ENCODE results near the gene SIN3B. TPM values are rescaled to one million over a fixed set of nuclear protein-coding genes. Genes with fewer than 3 reads are reported as not detected.

Gene SIN3B
- total and polyA plus RNA-seq, 9 of the 15 experiments (the other 6 are each of a cell fraction or from before 2014, with no cell fraction given), result 0.51 to 34.2 (median 14.3) TPM

DNA sequence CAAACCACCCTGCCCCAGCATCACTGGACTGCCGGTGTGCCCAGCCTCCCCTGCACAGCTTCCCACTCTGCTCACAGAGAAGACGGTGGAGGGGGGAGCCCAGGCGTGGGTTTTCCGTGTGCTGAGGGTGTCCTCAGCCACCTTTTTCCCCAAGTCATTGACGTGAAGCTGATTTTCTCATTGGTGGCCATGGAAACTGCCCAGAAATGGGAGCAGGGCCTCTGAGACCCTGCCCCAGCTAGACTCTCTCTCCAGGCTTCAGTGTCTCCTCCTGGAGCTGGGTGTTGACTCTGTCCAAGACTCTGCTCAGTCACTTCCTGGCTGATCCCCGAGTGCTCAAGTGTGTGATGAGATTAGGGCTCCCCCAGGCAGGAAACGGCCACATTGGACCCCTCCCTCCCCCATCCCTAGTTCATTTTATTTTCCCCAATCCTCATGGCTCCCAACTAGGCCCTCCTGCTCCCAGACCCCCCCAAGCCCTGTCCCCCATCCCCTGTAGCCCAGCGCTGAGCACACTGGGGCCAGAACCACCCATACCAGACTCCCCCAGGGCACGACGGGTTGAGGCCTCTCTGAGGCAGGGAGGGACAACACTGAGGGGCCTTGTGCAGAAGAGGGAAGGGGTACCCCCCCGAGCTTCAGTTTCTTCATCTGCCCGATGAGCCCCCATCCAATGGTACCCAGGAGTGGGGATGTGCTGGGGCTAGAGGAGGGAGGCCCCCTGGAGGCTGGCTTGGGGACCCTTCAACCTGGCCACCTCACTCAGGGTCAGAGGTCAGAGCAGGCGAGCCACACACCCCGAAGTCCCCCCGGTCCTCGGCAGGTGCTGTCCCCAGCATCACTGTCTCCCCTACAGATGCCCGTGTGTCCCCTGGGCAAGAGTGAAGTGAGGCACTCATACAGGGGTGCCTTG is 58.4 kb downstream of the SIN3B start (continued):
- TF ChIP-seq ZNF764 (CRISPR knock-in tag; IDR thresholded peaks at IDR 0.05; ENCODE audit: low read depth), result no peak
- TF ChIP-seq, protein P1, sequence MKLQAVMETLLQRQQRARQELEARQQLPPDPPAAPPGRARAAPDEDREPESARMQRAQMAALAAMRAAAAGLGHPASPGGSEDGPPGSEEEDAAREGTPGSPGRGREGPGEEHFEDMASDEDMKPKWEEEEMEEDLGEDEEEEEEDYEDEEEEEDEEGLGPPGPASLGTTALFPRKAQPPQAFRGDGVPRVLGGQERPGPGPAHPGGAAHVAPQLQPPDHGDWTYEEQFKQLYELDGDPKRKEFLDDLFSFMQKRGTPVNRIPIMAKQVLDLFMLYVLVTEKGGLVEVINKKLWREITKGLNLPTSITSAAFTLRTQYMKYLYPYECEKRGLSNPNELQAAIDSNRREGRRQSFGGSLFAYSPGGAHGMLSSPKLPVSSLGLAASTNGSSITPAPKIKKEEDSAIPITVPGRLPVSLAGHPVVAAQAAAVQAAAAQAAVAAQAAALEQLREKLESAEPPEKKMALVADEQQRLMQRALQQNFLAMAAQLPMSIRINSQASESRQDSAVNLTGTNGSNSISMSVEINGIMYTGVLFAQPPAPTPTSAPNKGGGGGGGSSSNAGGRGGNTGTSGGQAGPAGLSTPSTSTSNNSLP (IDR thresholded peaks at IDR 0.05; ENCODE audit: borderline replicate concordance, low read depth, low read length), result no peak
- no peak for TF ChIP-seq MTF1 (CRISPR knock-in tag; IDR thresholded peaks at IDR 0.05; ENCODE audit: borderline replicate concordance)
- no peak for TF ChIP-seq ESRRB (CRISPR knock-in tag; IDR thresholded peaks at IDR 0.05; ENCODE audit: borderline replicate concordance)
- TF ChIP-seq, protein P2, sequence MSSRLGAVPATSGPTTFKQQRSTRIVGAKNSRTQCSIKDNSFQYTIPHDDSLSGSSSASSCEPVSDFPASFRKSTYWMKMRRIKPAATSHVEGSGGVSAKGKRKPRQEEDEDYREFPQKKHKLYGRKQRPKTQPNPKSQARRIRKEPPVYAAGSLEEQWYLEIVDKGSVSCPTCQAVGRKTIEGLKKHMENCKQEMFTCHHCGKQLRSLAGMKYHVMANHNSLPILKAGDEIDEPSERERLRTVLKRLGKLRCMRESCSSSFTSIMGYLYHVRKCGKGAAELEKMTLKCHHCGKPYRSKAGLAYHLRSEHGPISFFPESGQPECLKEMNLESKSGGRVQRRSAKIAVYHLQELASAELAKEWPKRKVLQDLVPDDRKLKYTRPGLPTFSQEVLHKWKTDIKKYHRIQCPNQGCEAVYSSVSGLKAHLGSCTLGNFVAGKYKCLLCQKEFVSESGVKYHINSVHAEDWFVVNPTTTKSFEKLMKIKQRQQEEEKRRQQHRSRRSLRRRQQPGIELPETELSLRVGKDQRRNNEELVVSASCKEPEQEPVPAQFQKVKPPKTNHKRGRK (tag; IDR thresholded peaks at IDR 0.05), result no peak
- no peak for TF ChIP-seq FOXA1 (IDR thresholded peaks at IDR 0.05; ENCODE audit: borderline replicate concordance)
- TF ChIP-seq, protein P3, sequence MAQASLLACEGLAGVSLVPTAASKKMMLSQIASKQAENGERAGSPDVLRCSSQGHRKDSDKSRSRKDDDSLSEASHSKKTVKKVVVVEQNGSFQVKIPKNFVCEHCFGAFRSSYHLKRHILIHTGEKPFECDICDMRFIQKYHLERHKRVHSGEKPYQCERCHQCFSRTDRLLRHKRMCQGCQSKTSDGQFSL (CRISPR knock-in tag; IDR thresholded peaks at IDR 0.05), result peak; percentile 51; the same call in 1 of the 2 replicates
- TF ChIP-seq, protein P3 (tag; IDR thresholded peaks at IDR 0.05), result peak in 1 of 2 experiments; percentile 35; a peak in 1 of 4 replicates
- no peak for TF ChIP-seq GATA2 (CRISPR knock-in tag; IDR thresholded peaks at IDR 0.05)
- TF ChIP-seq KDM5B (IDR thresholded peaks at IDR 0.05; ENCODE audit: insufficient replicate concordance, low read depth, low read length), result peak; percentile 57
- TF ChIP-seq ZNF140 (CRISPR knock-in tag; IDR thresholded peaks at IDR 0.05), result no peak
- no peak for TF ChIP-seq JUNB (CRISPR knock-in tag; conservative IDR thresholded peaks at IDR 0.05)
- TF ChIP-seq ZNF324 (CRISPR knock-in tag; IDR thresholded peaks at IDR 0.05), result no peak
- TF ChIP-seq ZNF253 (CRISPR knock-in tag; conservative IDR thresholded peaks at IDR 0.05), result no peak
- TF ChIP-seq SREBF1 (IDR thresholded peaks at IDR 0.05; ENCODE audit: borderline replicate concordance, low read depth, low read length), result no peak
- peak; percentile 69 for TF ChIP-seq SMARCA4 (IDR thresholded peaks at IDR 0.05)
- TF ChIP-seq JUND (IDR thresholded peaks at IDR 0.05; ENCODE audit: borderline replicate concordance, low read depth, low read length), result peak; percentile 48; the same call in 1 of the 2 replicates
- TF ChIP-seq JUND (tag; IDR thresholded peaks at IDR 0.05; ENCODE audit: borderline replicate concordance, low read depth, low read length), result peak; percentile 29; the same call in 1 of the 3 replicates
